ENCODE results near the gene CES2.

GRCh38 chr16:66961065-66961744, 25.9 kb downstream of the CES2 start, which contains the start of gene CES3:
- TF ChIP-seq, protein P1, sequence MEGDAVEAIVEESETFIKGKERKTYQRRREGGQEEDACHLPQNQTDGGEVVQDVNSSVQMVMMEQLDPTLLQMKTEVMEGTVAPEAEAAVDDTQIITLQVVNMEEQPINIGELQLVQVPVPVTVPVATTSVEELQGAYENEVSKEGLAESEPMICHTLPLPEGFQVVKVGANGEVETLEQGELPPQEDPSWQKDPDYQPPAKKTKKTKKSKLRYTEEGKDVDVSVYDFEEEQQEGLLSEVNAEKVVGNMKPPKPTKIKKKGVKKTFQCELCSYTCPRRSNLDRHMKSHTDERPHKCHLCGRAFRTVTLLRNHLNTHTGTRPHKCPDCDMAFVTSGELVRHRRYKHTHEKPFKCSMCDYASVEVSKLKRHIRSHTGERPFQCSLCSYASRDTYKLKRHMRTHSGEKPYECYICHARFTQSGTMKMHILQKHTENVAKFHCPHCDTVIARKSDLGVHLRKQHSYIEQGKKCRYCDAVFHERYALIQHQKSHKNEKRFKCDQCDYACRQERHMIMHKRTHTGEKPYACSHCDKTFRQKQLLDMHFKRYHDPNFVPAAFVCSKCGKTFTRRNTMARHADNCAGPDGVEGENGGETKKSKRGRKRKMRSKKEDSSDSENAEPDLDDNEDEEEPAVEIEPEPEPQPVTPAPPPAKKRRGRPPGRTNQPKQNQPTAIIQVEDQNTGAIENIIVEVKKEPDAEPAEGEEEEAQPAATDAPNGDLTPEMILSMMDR (IDR thresholded peaks at IDR 0.05; ENCODE audit: low read depth, low read length) = peak; percentile 96
- TF ChIP-seq EZH2phosphoT487 (IDR thresholded peaks at IDR 0.05; ENCODE audit: low read depth) = no peak
